ENCODE results near the gene SMARCA2.

GRCh38 chr9:2230362-2230761 lies 215.2 kb downstream of the SMARCA2 start:
- TF ChIP-seq HDAC6 (IDR thresholded peaks at IDR 0.05; ENCODE audit: unreplicated experiment) (no peak), HCFC1 (IDR thresholded peaks at IDR 0.05; ENCODE audit: low read length) (no peak), SREBF1 (IDR thresholded peaks at IDR 0.05; ENCODE audit: low read length) (no peak), FOXK2 (IDR thresholded peaks at IDR 0.05) (no peak), MYC (IDR thresholded peaks at IDR 0.05; ENCODE audit: insufficient read depth, insufficient read length, insufficient replicate concordance, low read length, severe bottlenecking) (no peak)

Data from GM12878 (cell line).